Erythroblast (primary cell): ENCODE measurements around the gene LRRC14B.

Source experiments
- GATA1 ChIP-seq: IDR thresholded peaks from 2 replicates; pipeline ENCODE4 v1.6.1; 2011; ENCODE audit warnings: low read depth, mild to moderate bottlenecking, control low read depth, low read length, moderate library complexity
- POLR2A ChIP-seq: IDR thresholded peaks from 2 replicates; pipeline ENCODE4 v1.6.1; 2011; ENCODE audit warnings: mild to moderate bottlenecking, low read length

DNA sequence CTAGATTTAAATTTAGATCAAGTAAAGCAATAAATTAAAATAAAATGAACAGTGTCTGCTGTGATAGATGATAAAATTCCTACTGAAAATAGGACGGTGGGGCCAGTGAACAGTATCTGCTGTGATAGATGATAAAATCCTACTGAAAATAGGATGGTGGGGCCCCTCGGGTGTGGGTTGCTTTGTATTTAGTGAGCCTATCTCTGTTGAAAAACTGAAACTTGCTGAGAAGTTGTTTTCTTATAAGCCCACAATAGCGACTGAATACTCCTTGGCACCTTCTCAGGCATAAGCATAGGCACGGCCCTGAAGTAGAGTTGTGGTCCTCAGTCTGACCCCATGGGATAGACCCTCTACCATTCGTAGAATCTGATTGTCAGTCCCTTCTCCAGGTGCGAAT, 32.5 kb downstream of the LRRC14B start:
- TF ChIP-seq POLR2A (no peak), GATA1 (no peak)
